HG02571 (cell line): ENCODE data around the gene CROCC2.

Experiments used
- ATAC-seq: cut with Tn5 transposase; IDR thresholded peaks from one replicate; pipeline ENCODE4 v1.9.1; 2021; ENCODE audit warnings: mild to moderate bottlenecking, moderate library complexity; ENCODE audit not compliant: unreplicated experiment

The CROCC2 gene

DNA sequence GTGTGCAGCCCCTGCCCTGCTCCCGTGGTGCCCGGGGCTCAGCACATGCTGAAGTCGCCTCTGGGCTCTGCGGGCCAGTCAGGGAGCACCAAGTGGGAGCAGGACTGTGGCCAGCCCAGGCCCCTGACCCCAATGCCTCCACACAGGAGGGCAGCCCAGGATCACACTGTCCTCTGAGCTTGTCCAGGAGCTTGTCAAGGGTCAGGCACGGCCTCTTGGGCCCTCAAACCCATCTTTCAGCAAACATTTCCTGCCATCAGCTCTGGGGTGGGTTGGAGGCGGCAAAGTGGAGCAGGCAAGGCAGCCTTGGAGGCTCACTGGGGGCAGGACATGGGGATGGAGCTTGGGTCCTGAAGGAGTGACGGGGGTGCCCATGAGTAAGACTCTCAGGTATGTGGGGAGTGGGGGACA lies 102.6 kb downstream of the CROCC2 start:
- no peak for ATAC-seq

DNA sequence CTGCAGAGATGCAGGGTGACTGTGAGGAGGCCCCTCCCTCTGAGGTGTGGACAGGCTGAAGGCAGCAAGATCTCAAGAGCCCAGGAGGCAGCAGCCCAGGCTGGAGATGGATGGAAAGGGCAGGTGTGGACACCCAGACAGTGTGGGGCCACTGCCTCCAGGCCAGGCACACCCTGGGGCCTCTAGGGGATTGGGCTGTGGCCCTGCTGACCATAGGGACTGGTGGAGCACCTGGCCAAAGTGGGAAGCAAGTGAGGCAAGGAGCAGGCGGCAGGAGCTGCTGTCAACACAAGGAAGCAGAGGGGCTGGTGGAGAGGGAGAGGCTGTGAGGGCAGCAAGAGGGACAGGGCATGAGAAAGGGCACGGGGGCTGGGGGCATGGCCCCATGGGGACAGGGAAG lies 103.1 kb downstream of the CROCC2 start:
- no peak for ATAC-seq

DNA sequence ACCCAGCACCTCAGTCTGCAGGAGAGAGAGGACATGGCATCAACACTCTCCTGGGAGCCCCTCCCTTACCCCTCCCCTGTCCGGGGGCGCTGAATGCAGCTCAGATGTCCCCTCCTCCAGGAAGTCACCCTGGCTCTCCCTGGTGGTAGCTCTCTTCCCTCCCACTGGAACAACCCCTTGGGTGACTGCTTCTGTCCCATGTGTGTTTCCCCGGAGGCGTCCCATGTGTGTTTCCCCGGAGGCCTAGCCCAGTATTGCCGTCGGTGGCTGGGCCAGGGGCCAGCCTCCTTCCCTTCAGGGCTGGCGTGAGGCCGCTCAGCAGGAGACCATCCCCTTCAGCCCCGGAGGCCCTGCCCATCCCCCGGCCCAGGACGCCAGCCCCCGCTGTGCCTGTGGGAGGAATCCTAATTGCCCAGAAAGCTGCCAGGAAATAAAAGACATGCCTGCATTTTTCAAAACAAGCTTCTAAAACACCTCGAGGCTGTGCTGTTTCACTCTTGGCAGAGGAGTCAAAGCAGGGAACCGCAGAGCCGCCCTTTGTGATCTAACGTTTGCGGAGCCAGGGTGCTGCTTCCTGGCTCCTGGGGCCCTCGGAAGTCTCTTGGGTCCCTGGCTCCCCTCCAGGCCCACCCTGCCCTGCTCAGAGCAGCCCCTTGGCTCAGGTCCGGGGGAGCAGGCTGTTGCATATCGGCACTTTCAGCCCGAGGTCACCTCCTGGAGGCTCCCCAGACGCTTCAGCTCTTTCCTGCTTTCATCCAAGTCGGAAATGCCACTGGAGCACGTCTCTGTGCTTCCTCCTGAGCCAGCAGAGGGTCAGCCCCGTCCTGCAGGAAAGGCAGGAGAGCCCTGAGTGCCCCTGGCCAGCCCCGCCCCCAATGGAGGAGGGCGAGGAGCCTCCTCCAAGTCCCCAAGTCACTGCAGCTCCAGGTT lies 103.7 kb downstream of the CROCC2 start:
- ATAC-seq = no peak

DNA sequence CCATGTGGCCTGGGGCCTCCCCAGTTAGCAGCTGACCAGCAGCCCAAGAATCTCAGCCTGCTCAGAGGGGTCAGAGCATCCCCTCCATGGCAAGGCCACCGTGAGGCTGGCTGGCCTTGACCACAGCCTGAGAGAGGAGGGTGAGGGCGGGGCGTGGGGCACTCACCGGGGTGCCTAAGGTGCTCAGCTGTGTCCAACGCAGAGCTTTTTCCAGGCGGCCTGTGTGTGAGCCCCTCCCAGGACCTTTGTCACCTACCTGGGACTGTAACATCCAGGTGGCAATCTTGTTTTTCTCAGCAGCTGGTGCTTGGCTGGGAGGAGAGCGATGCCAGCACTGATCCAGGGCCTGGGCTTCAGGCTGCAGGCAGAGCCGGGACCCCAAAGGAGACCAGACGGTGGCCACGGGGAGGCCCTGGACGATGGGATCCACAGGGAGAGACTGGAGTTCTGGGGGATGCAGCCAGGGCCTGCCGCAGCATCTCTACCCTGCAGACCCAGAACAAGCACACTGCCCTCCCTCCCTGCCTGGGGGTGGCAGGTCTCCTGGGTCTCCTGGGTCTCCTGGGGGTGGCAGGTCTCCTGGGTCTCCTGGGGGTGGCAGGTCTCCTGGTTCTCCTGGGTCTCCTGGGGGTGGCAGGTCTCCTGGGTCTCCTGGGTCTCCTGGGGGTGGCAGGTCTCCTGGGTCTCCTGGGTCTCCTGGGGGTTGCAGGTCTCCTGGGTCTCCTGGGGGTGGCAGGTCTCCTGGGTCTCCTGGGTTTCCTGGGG lies 104.6 kb downstream of the CROCC2 start:
- no peak for ATAC-seq

DNA sequence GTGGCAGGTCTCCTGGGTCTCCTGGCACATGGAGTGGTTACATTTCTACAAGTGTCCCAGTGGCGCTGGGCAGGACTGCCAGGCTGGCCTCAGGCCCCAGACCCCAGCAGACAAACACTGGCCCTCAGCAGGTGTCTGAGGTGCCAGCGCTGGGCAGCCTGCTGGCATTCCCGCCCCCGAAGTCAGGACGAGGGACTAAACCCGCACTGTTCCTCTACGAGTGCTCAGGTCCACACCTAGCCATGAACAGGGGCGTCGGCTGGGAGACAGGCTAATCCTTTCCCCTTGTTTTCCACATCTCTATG lies 105.1 kb downstream of the CROCC2 start:
- no peak for ATAC-seq

DNA sequence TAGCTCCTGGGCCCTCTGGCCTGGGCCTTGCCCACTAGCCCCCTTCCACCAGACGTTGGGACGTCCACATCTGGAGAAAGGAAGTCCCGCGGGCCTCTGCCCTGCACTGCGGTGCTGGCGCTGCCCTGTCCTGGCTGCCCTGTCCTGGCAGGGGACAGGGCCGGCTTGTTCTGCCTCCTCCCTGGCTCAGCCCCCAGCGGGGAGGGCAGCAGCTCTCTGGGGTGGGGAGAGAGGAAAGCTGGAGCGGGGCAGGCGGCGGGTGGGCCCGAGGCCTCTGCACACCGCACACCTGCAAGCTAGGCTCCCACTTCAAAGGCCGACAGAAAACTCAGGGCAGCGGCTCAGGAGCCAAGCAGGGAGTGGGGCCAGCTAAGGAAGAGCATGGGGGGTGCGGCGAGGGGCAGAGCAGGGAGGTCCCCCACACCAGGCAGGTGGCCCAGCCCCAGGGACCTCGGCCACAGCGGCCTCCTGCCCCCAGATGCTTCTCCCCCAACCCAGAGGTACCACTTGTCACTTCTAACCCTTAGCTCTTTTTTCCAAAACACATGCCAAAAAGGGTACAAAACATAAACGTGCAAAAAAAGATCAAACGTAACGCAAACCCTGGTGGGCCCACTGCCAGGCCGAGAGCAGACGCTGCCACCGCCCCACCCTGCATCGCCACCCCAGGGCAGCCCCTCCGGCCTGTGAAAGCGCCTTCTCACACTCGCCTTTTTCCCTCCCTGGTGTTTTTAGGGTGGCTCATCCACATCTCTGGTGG lies 105.8 kb downstream of the CROCC2 start:
- no peak for ATAC-seq

DNA sequence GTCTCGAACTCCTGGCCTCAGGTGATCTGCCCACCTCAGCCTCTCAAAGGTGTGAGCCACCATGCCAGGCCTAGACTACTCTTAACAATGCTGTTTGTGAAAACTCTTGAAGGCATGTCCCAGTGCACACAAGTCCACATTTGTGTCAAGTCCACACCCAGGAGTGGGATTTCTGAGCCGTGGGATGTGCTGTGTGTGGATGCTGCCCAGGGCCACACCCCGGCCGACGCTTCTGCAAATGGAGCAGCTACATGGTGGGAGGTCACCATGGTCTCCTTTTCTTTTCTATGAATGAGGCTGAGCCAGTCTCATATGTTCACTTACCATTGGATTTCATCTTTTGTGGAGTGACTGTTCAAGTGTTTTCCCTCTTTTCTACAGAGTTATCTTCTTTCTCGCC lies 108.1 kb downstream of the CROCC2 start:
- ATAC-seq = no peak

DNA sequence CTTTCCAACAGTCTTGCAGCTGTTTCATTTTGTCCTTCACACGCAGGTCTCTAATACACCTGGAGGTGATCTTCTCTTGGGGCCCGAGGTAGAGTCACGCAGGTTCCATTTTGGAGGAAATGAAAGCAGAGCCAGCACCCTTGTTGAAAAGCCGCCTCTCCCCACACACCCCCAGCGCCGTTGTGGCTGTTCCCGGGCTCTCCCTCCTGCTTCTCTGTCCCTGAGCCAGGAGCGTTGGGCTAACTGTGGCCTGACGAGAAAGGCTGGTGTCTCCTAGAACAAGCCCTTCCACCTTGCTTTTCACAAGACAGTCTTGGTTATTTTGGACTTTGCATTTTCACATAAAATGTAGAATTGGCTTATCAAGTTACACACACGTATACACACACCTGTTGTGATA lies 108.6 kb downstream of the CROCC2 start:
- no peak for ATAC-seq

DNA sequence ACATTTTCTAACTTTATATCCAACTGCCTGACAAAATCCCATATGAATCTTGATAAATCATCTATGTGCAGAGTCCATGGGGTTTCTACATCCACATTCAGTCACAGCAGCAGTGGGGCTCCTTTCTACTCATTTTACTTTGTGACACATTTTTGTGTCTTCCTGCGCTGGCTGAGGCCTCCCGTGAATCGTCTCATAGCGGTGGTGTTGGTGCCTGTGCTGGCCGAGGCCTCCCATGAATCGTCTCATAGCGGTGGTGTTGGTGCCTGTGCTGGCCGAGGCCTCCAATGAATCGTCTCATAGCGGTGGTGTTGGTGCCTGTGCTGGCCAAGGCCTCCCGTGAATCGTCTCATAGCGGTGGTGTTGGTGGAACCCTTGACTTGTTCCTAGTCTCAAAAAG lies 109.3 kb downstream of the CROCC2 start:
- no peak for ATAC-seq

DNA sequence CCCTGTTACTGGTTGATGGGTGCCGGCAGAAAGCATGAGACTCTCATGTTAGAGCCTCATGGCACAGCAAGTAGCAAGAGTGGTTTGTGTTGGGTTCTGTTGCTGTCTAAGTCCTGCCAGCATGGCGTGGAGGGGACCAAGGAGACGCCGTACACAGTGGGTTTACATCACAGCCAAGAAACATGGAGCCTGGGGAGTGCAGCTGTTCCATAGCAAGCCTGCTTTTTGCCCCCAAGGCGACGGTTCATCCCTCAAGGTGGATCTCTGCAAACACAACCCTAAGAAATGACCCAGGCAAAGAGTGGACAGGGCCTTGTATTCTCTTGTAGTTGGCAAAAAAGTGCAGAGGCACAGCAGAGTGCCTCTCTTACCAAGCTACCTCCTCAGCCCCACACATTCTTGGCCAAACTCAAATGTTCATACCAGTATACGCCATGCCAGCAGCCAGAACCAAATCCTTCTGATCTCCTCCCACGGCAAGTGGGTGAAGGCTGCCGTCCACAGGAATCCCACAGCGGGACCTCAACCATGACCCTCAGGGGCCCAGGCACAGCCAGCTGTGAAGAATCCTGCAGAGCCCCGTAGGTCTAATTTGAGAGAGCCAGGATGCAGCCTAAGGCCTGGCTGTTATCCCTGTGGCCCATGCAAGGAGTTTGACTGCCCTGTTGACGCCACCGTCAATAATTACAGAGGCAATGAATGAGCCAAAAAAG lies 111.2 kb downstream of the CROCC2 start:
- ATAC-seq = no peak

DNA sequence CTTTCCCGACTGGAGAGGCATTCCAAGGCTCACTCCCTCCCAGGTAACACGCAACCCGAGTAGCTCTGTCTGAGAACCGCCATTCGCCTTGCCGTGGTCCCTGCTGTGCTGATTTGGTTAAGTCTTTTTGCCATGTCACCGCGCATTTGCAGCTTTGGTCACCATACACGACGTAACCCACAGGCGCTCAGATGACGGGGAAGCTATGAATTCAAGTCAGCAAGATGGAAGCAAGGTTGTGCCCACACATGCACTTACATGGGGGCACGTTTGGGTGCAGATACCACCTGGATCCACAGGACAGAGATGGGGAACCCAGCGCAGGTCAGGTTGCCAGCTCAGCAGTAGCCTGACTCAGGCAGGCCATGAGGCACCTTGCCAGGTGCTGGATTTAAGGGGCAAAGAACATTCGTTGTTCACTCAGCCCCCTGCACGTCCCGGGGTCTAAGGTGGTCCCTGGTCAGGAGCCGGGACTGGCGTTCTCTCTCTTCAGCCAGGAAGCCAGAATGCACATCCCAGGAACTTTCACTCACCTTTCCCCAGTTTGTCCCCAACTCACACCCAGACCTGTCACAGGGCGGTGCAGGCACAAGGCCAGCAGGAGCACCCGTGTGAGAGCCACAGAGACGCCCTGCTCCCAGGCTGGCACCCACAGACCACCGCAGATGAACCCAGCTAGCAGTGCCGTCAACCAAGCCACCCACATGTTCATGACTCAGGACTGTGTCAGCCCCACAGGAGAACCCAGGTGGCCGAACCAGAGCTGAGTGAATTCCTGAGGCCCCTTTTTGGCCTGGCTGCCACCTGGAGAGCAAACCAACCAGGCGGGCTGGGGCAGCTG lies 112.1 kb downstream of the CROCC2 start:
- no peak for ATAC-seq

DNA sequence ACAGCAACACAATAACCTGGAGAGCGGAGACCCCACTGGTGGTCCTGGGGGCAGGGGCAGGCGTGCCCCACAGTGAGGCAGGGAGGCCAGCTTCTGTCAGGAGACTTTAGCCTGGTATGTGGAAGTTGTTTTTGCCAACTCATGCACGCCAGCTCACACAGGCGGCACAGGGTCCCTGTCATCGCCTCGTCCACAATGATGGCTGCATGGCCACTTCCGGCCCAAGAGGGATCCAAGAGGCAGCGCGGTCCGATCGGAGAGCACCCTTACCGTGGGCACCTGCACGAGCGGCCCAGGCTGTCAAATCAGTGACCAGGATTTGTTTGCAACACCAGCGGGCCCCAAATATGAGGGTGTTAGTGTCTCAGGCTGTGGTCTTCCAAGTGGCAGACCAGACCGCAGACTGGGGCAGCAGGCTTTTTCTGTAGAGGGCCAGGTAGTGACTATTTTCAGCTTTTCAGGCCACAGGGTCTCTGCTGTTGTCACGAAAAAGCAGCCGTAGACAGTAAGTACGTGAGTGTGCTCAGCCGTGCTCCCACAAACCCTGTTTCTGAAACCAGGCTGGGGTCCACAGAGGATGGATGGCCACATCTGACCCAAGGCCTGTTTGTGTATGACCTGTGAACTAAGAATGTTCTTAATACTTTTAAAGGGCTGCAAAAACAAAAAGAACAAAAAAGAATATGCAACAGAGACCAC lies 113.5 kb downstream of the CROCC2 start:
- no peak for ATAC-seq

DNA sequence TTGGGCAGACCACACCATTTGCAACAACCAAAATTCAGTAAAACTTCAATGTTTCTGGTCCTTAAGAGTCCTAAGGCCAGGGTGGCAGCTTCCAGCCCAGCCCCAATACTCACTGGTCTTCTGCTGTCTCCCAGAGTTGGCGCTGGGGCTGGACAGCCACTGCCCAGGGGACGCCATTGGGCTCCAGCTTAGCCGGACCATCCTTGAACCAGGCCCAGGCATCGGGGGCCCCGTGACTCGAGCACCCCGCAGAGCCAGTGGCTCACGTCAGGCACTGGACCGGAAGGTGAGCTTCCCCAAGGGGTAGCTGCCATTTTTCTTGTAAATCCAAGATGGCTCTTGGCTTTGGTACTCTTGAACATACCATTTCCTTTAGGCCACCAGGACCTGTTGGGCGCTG lies 114.1 kb downstream of the CROCC2 start:
- no peak for ATAC-seq

DNA sequence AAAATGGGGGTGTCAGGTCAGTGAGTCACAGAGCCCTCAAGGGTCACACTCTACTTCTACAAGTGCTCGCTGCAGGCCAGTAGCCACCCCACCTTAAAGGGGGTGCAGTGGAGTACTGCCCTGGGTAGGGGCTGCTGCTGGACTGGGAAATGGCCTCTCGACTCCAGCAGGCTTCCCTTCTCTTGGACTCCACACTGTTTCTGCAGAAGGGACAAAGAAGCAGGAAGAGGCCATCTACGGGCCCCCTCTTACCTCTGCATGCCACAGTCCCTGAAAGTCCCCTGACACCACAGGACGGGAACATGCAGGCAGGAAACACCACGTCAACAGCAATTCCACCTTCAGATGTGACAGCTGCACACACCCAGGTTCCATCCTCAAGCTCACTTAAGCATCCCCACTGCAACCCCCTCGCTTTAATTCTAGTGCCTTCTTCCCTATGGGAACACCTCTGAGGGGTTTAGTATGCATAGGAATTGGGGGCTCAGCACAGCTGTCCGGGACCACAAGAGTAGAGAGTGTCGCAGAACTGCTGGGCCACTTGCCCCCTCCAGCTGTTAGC lies 114.6 kb downstream of the CROCC2 start:
- ATAC-seq = no peak

DNA sequence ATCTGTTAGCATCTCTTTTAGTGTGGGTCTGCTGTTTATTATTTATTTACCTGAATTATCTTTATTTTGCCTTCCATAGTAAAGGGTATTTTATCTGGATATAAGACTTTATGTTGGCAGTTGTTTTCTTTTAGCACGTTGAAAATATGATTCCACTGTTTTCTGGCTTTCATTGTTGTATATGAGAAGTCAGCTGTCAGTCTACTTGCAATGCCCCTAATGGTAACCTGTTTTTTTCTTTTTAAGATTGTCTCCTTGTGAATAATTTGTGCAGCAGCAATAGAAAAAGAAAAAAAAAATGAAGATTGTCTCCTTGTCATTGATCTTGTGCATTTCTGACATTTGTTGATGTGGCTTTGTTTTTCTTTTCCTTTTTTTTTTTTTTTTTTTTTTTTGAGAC lies 119.5 kb downstream of the CROCC2 start:
- ATAC-seq = no peak

DNA sequence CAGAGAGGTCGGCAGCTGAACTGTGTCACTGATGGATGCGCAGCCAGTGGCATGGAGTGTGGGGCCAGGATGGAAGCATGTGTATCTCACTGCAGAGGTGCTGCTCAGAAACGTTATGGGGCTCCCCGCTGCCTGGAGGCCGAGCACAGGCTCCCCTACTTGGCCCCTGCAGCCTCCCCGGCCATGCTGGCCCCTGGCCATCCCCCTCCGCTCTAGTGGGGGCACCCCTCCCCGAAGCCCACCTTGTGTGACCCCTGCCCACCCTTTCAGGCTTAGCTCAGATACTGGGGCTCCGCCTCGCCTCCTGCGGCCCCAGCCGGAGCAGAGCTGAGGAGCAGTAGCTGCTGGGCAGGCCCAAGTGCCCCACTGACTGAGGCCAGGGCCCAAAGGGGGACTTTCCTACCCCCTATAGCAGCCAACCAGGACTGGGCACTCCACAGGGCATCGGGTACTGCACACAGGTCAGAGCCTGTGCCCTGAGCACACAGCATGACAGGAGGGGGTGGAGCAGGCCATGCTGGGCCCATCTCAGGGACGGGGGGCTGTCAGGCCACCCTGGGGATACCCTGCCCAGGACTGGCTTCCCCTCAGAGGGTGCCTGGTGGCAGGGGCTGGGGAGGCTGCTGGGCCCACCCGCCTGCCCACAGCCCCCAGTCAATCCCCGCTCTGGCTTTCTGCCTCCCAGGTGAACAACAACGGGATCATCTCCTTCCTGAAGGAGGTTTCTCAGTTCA lies 123.6 kb downstream of the CROCC2 start:
- no peak for ATAC-seq

DNA sequence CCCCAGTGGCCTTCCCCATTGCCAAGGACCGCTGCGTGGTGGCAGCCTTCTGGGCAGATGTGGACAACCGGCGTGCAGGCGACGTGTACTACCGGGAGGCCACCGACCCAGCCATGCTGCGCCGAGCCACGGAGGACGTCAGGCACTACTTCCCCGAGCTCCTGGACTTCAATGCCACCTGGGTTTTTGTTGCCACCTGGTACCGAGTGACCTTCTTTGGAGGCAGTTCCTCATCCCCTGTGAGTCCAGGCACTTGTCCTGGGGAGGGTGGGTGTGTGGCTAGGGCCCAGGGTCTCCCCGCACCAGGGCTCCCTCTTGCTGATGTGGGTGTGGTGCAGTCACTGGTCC lies 124.2 kb downstream of the CROCC2 start:
- ATAC-seq = no peak

DNA sequence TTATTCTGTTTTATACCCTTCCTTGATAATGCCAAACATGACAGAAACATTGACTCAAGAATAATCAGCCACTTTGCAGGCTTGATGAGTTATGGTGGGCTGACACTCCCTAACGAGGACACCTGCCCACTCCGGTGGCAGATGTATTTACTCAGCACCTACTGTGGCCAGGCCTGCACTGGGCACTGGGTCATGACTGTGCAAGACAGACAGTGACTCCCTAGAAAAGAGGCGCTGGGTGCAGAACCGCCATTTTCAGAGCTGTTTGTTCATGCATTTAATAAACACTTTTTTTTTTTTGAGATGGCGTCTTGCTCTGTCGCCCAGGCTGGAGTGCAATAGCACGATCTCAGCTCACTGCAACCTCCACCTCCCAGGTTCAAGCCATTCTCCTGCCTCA lies 124.7 kb downstream of the CROCC2 start:
- ATAC-seq = no peak
